Measurements from ENCODE around the gene MLLT11.
"Not testable (repeated sequence)": the region's sequence is repeated elsewhere in the genome, so short reads cannot be mapped to it uniquely, and the experiment has no call there.

Gene MLLT11

GRCh38 chr1:151055581-151055980, 4.6 kb upstream of the MLLT11 start:
- no peak for FAIRE-seq
- DNase-seq (ENCODE audit: insufficient read length, low spot score), result no peak

- FAIRE-seq (no peak), DNase-seq (ENCODE audit: insufficient read length, low spot score) (no peak)
Observed at GRCh38 chr1:151056149-151056548, 4.0 kb upstream of the MLLT11 start.

- peak; percentile 4 for FAIRE-seq
Observed at GRCh38 chr1:151058692-151059091, 1.5 kb upstream of the MLLT11 start.

GRCh38 chr1:151059109-151060006, 839 bp upstream of the MLLT11 start, which contains the start of gene CDC42SE1:
CDC42SE1 (minus strand) TSS chr1:151059622; CDS start chr1:151055730, 3,892 bp downstream.
- FAIRE-seq (peak; percentile 56), DNase-seq (ENCODE audit: insufficient read length, low spot score) (peak; percentile 80)

More at GRCh38 chr1:151058692-151059091, 1.5 kb upstream of the MLLT11 start:
- DNase-seq (ENCODE audit: insufficient read length, low spot score), result no peak

- FAIRE-seq (no peak), DNase-seq (ENCODE audit: insufficient read length, low spot score) (no peak)
Observed at GRCh38 chr1:151060657-151061421, 642 bp downstream of the MLLT11 start.

- DNase-seq (ENCODE audit: insufficient read length, low spot score) (no peak), FAIRE-seq (no peak)
Observed at GRCh38 chr1:151061704-151062103, 1.5 kb downstream of the MLLT11 start.

- DNase-seq (ENCODE audit: insufficient read length, low spot score), result no peak
Observed at GRCh38 chr1:151062741-151063371, 2.7 kb downstream of the MLLT11 start.

GRCh38 chr1:151065089-151065645, 5.0 kb downstream of the MLLT11 start:
- FAIRE-seq, result no peak
- no peak for DNase-seq (ENCODE audit: insufficient read length, low spot score)

More at GRCh38 chr1:151062741-151063371, 2.7 kb downstream of the MLLT11 start:
- FAIRE-seq, result no peak

GRCh38 chr1:151067185-151067584, 7.0 kb downstream of the MLLT11 start:
- no peak for DNase-seq (ENCODE audit: insufficient read length, low spot score)
- no peak for FAIRE-seq

- FAIRE-seq (no peak), DNase-seq (ENCODE audit: insufficient read length, low spot score) (no peak)
Observed at GRCh38 chr1:151069103-151069486, 8.9 kb downstream of the MLLT11 start.

- peak; percentile 79 for DNase-seq (ENCODE audit: insufficient read length, low spot score)
- FAIRE-seq, result peak; percentile 95
Observed at GRCh38 chr1:151070474-151071276, 10.5 kb downstream of the MLLT11 start, which contains the start of gene GABPB2. GABPB2 (plus strand) TSS chr1:151070761; CDS start chr1:151088190, 17,429 bp downstream.

- no peak for FAIRE-seq
- DNase-seq (ENCODE audit: insufficient read length, low spot score), result no peak
Observed at GRCh38 chr1:151072224-151072623, 12.0 kb downstream of the MLLT11 start.

- FAIRE-seq (no peak), DNase-seq (ENCODE audit: insufficient read length, low spot score) (no peak)
Observed at GRCh38 chr1:151085953-151086559, 25.9 kb downstream of the MLLT11 start.

GRCh38 chr1:151097426-151097825, 37.2 kb downstream of the MLLT11 start:
- not testable (repeated sequence) for FAIRE-seq; DNase-seq (ENCODE audit: insufficient read length, low spot score)

- DNase-seq (ENCODE audit: insufficient read length, low spot score), result no peak
- no peak for FAIRE-seq
Observed at GRCh38 chr1:151098126-151098525, 37.9 kb downstream of the MLLT11 start.

GRCh38 chr1:151104630-151105029, 44.4 kb downstream of the MLLT11 start:
- no peak for FAIRE-seq
- no peak for DNase-seq (ENCODE audit: insufficient read length, low spot score)

- DNase-seq (ENCODE audit: insufficient read length, low spot score) (no peak), FAIRE-seq (no peak)
Observed at GRCh38 chr1:151106894-151107293, 46.7 kb downstream of the MLLT11 start.

GRCh38 chr1:151108331-151108730, 48.1 kb downstream of the MLLT11 start:
- FAIRE-seq (no peak), DNase-seq (ENCODE audit: insufficient read length, low spot score) (no peak)

GRCh38 chr1:151113877-151114276, 53.7 kb downstream of the MLLT11 start:
- DNase-seq (ENCODE audit: insufficient read length, low spot score) (no peak), FAIRE-seq (no peak)
